Stimulated activated CD4-positive, alpha-beta T cell treated with anti-CD3 and anti-CD28 coated beads, Interleukin-4, amount 100 ng/mL, for 48 hours (primary cell): ENCODE data around the gene MRAP.
"Not testable (repeated sequence)": the region's sequence is repeated elsewhere in the genome, so short reads cannot be mapped to it uniquely, and the experiment has no call there.

ENCODE experiments used
- DNase-seq, 2 donors: peaks; one replicate each; pipeline ENCODE4 v3.0.0-alpha.2; 2020; ENCODE audit warnings: low read depth in 2 of 2

MRAP gene

DNA sequence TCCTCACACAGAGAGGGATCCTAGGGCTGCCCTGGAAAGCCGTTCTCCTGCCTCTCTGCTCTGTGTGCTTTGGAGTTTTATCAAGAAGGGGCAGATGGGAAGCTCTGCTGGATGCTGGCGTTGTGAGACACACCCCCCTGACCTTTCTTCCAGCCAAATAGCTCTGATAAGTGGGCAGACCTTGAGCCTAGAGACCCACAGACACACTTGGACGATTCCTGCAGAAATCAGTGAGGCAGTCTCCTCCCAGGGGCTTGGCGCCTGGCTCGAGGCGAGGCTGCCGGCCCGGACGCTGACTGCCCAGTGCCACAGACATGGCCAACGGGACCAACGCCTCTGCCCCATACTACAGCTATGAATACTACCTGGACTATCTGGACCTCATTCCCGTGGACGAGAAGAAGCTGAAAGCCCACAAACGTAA, at the start of gene MRAP:
TSS of gene MRAP (plus strand) at position 198 of the 424 bp plus-strand sequence. CDS start at position 315, 117 bp downstream.
- no peak for DNase-seq

GRCh38 chr21:32249511-32250280, 49.0 kb upstream of the MRAP start:
- DNase-seq = no peak

DNA sequence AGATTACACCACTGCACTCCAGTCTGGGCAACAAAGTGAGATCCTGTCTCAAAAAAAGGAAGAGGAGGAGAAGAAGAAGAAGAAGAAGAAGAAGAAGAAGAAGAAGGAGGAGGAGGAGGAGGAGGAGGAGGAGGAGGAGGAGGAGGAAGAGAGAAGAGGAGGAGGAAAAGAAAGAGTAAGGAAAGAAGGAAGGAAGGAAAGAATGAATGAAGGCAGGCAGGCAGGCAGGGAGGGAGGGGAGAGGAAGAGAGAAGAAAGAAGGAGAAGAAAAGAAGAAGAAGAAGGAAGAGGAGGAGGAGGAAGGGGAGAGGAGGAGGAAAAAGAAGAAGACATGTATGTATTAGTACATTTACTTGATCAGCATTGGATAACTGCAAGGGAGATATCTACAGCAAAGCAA, 46.5 kb upstream of the MRAP start:
- DNase-seq = no peak

- DNase-seq = no peak
Observed at GRCh38 chr21:32253215-32253641, 45.4 kb upstream of the MRAP start.

DNA sequence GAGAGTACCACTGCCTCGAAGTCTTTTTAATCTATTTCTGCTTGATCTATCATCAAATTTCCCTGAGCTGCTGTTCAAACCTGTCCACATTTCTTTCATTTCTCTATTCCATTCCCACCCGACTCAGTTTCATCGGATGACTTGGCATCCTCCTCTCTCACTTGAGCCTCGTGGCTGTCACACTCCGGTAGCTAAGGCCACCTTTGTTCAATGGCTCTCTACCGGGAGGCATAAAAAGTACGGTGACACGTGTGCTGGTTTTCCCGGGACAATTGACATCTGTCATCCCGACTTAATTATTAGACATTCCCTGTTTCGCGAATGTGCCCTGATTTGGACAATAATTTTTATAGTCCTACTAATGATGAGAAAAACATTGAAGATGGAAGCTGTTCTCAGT, 42.4 kb upstream of the MRAP start:
- DNase-seq = no peak

DNA sequence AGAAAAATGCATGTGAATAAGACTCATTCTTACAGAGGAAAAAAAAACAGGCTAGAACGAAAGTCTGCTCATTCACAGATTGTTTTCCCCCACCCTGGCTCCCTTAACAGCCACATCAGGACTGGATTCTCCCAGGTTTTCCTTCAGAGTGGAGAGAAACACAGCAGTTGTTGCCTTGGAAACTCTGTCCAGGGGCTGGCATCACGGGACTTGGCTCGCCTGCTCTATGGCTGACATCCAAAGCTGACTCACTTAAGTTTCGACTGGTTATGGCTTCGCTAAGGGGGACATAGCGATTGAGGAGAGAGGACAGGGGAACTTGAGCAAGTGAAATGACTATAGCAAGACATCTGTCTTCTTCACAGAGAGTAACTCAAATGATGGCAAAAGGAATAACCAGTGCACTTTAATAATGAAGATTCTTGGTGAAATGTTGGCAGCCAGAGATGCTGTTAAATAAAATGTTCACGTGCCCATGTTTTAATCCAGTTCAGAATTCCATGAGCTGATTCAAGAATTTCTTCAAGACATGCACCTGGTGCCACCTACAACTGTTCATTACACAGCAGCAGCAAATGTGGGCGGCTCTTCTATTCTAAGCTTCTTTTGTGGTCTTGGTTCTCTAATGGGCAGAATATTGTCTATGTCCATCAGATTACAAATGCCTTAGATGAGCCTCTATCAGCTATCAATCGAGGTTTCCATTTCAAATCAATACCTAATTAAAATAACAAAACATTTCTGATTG, 41.6 kb upstream of the MRAP start:
- no peak for DNase-seq

DNA sequence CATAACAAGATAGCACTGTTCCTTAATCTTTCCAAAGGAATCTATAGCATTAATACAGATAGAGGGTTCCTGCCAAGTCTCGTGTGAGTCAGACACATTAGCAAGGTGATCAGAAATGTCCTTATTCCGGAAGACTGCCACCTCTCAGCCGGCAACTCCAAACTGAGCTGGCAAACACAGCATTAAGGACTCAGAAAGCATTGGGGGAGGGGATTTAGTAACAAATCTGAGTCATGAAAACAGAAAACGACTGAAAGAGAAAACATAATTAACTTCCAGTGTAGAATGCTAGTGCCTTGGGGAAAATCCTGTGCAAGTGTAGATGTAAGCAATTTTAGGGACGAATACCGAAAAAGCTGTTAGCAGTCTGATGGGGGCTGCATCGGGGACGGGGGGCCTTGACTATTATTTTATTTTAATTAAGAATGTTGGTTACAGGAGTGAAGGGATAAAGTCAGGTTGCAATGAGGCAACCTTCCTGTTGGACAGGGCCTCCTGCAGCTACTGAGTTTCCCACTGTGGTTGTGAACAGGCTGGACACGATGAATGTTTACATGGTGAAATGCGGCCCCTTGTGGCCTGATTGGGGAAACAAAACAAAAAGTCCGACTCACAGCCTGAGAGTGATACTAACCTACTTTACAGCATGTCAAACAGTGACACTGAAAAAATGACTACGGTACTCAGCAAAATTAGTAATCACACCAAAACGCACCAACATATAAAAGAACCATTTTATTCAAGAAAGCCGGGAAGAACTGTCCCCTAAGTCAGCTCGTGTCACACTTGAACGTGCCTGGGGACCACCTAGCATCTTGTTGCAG, 40.5 kb upstream of the MRAP start:
- peak; percentile 17 to 18 for DNase-seq

DNA sequence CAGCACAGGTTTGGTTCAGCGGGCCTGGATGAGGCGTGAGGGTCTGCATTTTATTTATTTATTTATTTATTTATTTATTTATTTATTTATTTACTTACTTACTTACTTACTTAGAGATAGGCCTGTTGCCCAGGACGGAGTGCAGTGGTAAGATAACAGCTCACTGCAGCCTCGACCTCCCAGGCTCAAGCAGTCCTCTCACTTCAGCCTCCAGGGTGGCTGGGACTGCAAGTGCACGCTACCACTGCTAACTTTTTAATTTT, 39.9 kb upstream of the MRAP start:
- DNase-seq = not testable (repeated sequence)

DNA sequence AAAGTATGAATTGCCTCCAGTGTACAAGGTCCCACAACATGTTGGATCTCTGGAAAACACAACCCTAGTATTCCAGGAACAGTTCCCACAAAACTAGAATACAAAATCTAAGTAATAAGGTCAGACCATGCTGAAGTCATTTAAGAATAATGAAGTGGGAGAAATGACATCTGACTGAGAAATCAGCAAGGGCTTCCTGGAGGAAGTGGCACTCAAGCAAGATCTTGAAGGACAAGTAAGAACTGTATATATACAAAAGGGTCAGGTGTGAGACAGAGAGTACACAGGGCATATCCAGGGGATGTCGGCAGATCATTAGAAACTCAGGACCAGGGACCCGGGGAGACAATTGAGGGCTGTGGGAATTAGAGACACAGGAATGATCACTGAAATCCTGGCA, 38.5 kb upstream of the MRAP start:
- DNase-seq = no peak

DNA sequence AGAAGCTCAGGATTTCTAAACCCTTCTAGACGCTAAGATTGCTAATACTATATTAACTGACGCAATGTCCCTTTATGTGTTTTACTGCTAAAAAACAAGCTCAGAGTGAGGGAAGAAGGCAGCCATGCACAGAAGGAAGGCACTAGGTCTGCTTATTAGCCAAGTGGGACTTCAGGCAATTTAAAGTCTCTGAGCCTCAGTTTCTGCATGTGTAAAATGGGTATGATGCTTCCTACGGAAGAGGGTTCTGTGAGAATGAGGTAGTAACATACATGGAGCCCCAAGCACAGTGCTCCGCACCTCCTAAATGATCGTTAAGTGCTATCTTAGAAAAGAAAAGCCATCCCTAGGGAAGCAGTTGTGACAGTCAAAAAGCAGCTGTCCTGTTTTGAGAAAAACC, 36.7 kb upstream of the MRAP start:
- no peak for DNase-seq

- DNase-seq = not testable (repeated sequence)
Observed at GRCh38 chr21:32265321-32265720, 33.3 kb upstream of the MRAP start.

GRCh38 chr21:32270748-32271147, 27.9 kb upstream of the MRAP start:
- DNase-seq = no peak

DNA sequence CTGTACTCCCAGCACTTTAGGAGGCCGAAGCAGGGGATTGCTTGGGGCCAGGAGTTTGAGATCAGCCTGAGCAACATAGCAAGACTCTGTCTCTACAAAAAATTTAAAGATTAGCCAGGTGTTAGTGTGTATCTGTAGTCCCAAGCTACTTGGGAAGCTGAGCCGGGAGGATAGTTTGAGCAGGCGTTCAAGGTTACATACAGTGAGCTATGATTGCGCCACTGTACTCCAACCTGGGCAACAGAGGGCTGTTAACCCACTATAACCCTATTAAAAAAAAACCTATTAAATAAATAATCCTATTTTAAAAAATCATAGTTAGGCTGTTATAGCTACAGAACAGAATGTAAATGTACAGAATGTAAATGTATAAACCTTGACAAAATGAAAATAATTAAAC, 22.0 kb upstream of the MRAP start:
- DNase-seq = no peak

DNA sequence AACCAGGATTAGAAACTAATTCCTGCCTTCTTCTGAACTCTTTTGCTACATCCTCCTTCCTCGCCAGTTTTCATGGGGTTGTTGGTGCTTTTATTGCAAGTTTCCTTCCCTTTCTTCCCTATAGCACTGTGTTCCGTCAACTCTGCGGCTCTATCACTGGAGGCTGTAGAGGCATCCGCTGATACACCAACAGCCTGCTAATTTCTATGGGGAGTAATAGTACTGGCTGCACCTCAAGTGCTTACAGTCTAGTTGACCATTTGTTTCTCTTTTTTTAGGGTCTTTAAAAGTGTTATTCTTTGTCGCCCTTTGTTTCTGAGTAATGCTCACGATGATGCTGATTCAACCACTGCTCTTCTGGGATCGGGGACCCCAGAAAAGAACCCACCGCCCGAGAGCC, 20.6 kb upstream of the MRAP start:
- no peak for DNase-seq

GRCh38 chr21:32278518-32279376, 19.9 kb upstream of the MRAP start, which contains the start of gene MIS18A:
Gene MIS18A (minus strand): TSS chr21:32279049. CDS start chr21:32279014, 35 bp downstream.
- peak; percentile 97 to 98 for DNase-seq

DNA sequence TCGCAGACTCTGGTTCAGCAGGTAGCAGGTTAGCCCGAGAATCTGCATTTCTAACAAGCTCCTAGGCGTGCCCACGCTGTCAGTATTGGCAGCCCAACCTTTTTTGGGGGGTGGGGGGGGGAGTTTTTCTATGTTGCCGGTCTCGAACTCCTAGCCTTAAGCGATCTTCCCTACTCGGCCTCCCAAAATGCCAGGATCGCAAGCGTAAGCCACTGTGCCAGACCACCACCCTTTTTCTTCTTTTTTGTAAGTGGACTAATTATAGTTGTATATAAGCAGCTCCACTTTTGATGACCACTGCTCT, 19.3 kb upstream of the MRAP start:
- DNase-seq = no peak

GRCh38 chr21:32281531-32281930, 17.1 kb upstream of the MRAP start:
- no peak for DNase-seq

- no peak for DNase-seq
Observed at GRCh38 chr21:32282992-32283391, 15.7 kb upstream of the MRAP start.

- no peak for DNase-seq
Observed at GRCh38 chr21:32285476-32285875, 13.2 kb upstream of the MRAP start.

DNA sequence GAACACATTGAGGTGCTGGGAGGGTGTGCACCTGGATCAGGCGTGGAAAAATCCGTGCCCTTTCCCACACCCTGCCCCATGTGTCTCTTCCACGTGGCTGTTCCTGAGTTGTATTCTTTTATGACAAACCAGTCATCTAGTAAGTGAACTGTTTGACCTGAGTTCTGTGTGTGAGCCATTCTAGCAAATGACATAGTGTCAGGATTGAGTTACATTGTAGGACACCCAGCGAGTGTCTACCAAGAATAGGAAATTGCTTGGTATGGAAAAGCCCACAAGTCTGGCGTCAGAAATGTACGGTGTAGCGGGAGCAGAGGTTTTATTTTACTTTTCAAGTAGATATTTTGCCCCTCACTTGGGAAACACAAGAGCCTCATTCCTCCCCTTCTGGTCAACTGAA, 1.2 kb upstream of the MRAP start:
- DNase-seq = no peak

DNA sequence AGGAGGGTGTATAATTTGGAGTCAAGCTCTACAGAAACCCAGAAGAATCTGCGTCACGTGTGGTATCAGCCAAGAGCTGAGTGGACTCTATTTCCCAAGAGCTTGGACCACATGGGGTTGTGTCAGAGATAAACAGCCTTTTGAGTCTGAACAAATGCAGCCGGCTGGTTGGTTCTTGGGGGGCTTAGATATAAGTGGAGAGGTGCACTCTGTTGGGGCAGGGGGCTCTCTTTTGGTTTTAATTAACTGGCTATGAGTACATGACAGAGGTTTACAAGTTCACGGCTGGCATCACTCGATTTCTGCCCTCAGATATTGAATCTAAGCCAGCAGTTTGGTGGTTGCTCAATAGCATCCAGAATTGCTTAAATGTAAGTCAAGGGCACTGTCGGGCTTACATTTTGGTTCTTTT, 501 bp upstream of the MRAP start:
- DNase-seq = no peak

DNA sequence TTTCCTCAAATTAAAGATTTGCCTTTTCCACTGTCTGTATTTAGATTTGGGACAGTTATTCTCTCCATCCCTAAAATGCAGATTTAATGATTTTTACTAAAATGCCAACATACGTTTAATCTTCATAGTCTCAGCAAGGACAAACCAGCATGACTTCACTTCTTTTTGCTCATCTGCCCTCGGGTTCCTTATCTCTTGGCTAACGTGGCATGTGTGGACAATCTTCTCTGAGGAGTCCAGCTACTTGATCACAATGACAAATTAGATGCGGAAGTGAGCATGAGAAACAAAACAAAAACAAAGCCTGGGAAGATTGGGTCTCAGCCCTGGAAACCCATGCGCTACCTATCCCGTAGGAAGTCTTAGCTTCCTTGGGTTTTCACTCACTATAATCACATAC, 1.0 kb downstream of the MRAP start:
- DNase-seq = no peak
